ENCODE measurements around the gene RGSL1. TPM values are rescaled to one million over a fixed set of nuclear protein-coding genes. Genes with fewer than 3 reads are reported as not detected.

Gene RGSL1
- total RNA-seq, 1 donor from 2014 or later: not detected

GRCh38 chr1:182460550-182460951, 10.6 kb downstream of the RGSL1 start:
- H3K4me3 ChIP-seq (ENCODE audit: low read depth, low read length): no peak overlapping the region
- no peak for TF ChIP-seq CTCF (conservative IDR thresholded peaks at IDR 0.05; ENCODE audit: low read depth, low read length)
- DNase-seq (ENCODE audit: low read depth): no peak

GRCh38 chr1:182473556-182473955, 23.6 kb downstream of the RGSL1 start:
- no peak for DNase-seq (ENCODE audit: low read depth)
- TF ChIP-seq CTCF (conservative IDR thresholded peaks at IDR 0.05; ENCODE audit: low read depth, low read length): no peak
- no peak overlapping the region for H3K4me3 ChIP-seq (ENCODE audit: low read depth, low read length)

GRCh38 chr1:182476625-182477024, 26.7 kb downstream of the RGSL1 start:
- TF ChIP-seq CTCF (conservative IDR thresholded peaks at IDR 0.05; ENCODE audit: low read depth, low read length): no peak
- no peak overlapping the region for H3K4me3 ChIP-seq (ENCODE audit: low read depth, low read length)
- no peak for DNase-seq (ENCODE audit: low read depth)

- no peak for DNase-seq (ENCODE audit: low read depth)
- no peak for TF ChIP-seq CTCF (conservative IDR thresholded peaks at IDR 0.05; ENCODE audit: low read depth, low read length)
Measured at GRCh38 chr1:182478238-182478637, 28.3 kb downstream of the RGSL1 start.

GRCh38 chr1:182484067-182484466, 34.1 kb downstream of the RGSL1 start:
- DNase-seq (ENCODE audit: low read depth): no peak
- no peak overlapping the region for H3K4me3 ChIP-seq (ENCODE audit: low read depth, low read length)
- TF ChIP-seq CTCF (conservative IDR thresholded peaks at IDR 0.05; ENCODE audit: low read depth, low read length): no peak

More at GRCh38 chr1:182478238-182478637, 28.3 kb downstream of the RGSL1 start:
- H3K4me3 ChIP-seq (ENCODE audit: low read depth, low read length): no peak overlapping the region

GRCh38 chr1:182484531-182485257, 34.7 kb downstream of the RGSL1 start:
- H3K4me3 ChIP-seq (ENCODE audit: low read depth, low read length): no peak overlapping the region
- TF ChIP-seq CTCF (conservative IDR thresholded peaks at IDR 0.05; ENCODE audit: low read depth, low read length): peak; percentile 50
- DNase-seq (ENCODE audit: low read depth): no peak

GRCh38 chr1:182485861-182486260, 35.9 kb downstream of the RGSL1 start:
- no peak for DNase-seq (ENCODE audit: low read depth)
- TF ChIP-seq CTCF (conservative IDR thresholded peaks at IDR 0.05; ENCODE audit: low read depth, low read length): no peak
- H3K4me3 ChIP-seq (ENCODE audit: low read depth, low read length): no peak overlapping the region

All from epithelial cell of proximal tubule (primary cell).